Endothelial cell of umbilical vein (primary cell): Measurements from ENCODE around the gene MAML3.

Experiments
- CTCF ChIP-seq, 2 donors: IDR thresholded peaks; 1 replicate in 1 of 2; 2 replicates in 1 of 2; pipeline ENCODE4 v1.5.1; 2011; ENCODE audit warnings: low read length in 2 of 2, mild to moderate bottlenecking in 2 of 2, moderate library complexity in 2 of 2, control low read depth in 1 of 2, inconsistent platforms in 1 of 2, low read depth in 1 of 2; ENCODE audit not compliant: insufficient read depth in 1 of 2; ENCODE audit errors: extremely low read depth in 1 of 2
- EZH2 ChIP-seq: IDR thresholded peaks from 2 replicates; pipeline ENCODE4 v1.6.1; 2012; ENCODE audit warnings: borderline replicate concordance, low read depth, mild to moderate bottlenecking, moderate library complexity, low read length, inconsistent platforms; ENCODE audit not compliant: severe bottlenecking
- POLR2A ChIP-seq: IDR thresholded peaks from 2 replicates; pipeline ENCODE4 v1.6.1; 2012; ENCODE audit warnings: low read depth, mild to moderate bottlenecking, control low read depth, low read length
- POLR2AphosphoS5 ChIP-seq: IDR thresholded peaks from 2 replicates; pipeline ENCODE4 v1.6.1; 2012; ENCODE audit warnings: low read depth, mild to moderate bottlenecking, control low read depth, low read length, moderate library complexity; ENCODE audit not compliant: insufficient read depth

GRCh38 chr4:139826426-139826825, 327.6 kb downstream of the MAML3 start:
- no peak for TF ChIP-seq POLR2A
- TF ChIP-seq POLR2AphosphoS5 = no peak
- no peak for TF ChIP-seq CTCF (IDR thresholded peaks at IDR 0.05; ENCODE audit: extremely low read depth in 1 of 2, insufficient read depth in 1 of 2, low read depth in 1 of 2, low read length in 2 of 2)
- no peak for TF ChIP-seq EZH2
